Type B pancreatic cell (in vitro differentiated cells): ENCODE data around the gene PRIMPOL. TPM values are rescaled to one million over a fixed set of nuclear protein-coding genes. Genes with fewer than 3 reads are reported as not detected.

Source experiments
- DNase-seq: peaks from one replicate; pipeline ENCODE4 v3.0.0; 2021; ENCODE audit warnings: mixed read lengths; ENCODE audit not compliant: unreplicated experiment; ENCODE audit errors: extremely low spot score
- H3K27ac Mint-ChIP-seq: 2 replicates; pipeline ENCODE4 v1.8.0; 2021; ENCODE audit warnings: mild to moderate bottlenecking, mixed read lengths
- H3K27me3 Mint-ChIP-seq: 2 replicates; pipeline ENCODE4 v1.8.0; 2021; ENCODE audit warnings: mixed read lengths
- H3K36me3 Mint-ChIP-seq: 2 replicates; pipeline ENCODE4 v1.8.0; 2021; ENCODE audit warnings: mixed read lengths
- H3K4me1 Mint-ChIP-seq: one replicate; pipeline ENCODE4 v1.8.0; 2021; ENCODE audit warnings: mixed read lengths; ENCODE audit not compliant: unreplicated experiment
- H3K4me3 Mint-ChIP-seq: 2 replicates; pipeline ENCODE4 v1.8.0; 2021; ENCODE audit warnings: mild to moderate bottlenecking, mixed read lengths
- H3K9me3 Mint-ChIP-seq: 2 replicates; pipeline ENCODE4 v1.8.0; 2021; ENCODE audit warnings: mixed read lengths
- total RNA-seq: library from RNA; stranded (reverse); gene quantifications from 2 replicates; pipeline ENCODE4 v1.2.1, GENCODE V29; 2021; ENCODE audit warnings: low replicate concordance
- TF ChIP-seq, protein P1 (sequence below): fragments of 200-600 bp; sonication (generic); conservative IDR thresholded peaks from 2 replicates; pipeline ENCODE4 v1.5.0; 2021; ENCODE audit warnings: antibody characterized with exemption, mild to moderate bottlenecking

Gene PRIMPOL
- total RNA-seq, 1 donor from 2014 or later, result 24.6 TPM

DNA sequence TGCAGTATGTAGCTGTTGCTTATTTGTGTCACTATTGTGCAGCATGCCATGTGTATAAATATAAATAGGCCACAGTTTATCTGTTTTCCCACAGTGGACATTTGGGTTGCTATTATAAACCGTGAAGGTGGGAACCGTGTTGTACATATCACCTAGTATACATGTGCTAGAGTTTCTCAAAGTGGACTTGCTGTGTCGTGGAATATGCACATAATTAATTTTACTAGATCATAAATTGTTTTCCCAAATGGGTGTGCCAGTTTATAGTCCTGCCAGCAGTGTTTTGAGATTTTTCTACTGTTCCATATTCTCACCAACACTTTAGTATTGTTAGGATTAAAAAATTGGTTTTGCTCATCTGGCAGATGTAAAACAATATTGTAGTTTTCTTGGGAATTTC, 38.5 kb downstream of the PRIMPOL start:
- DNase-seq, result no peak
- peaks cover 6% of the 10 kb centered on the region for H3K4me1 Mint-ChIP-seq
- H3K4me3 Mint-ChIP-seq, result no peak overlapping the region
- TF ChIP-seq, protein P1, sequence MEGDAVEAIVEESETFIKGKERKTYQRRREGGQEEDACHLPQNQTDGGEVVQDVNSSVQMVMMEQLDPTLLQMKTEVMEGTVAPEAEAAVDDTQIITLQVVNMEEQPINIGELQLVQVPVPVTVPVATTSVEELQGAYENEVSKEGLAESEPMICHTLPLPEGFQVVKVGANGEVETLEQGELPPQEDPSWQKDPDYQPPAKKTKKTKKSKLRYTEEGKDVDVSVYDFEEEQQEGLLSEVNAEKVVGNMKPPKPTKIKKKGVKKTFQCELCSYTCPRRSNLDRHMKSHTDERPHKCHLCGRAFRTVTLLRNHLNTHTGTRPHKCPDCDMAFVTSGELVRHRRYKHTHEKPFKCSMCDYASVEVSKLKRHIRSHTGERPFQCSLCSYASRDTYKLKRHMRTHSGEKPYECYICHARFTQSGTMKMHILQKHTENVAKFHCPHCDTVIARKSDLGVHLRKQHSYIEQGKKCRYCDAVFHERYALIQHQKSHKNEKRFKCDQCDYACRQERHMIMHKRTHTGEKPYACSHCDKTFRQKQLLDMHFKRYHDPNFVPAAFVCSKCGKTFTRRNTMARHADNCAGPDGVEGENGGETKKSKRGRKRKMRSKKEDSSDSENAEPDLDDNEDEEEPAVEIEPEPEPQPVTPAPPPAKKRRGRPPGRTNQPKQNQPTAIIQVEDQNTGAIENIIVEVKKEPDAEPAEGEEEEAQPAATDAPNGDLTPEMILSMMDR, result no peak
- no peak overlapping the region for H3K27ac Mint-ChIP-seq
- H3K36me3 Mint-ChIP-seq, result peaks cover 34% of the 10 kb centered on the region
- H3K27me3 Mint-ChIP-seq, result no peaks in the 10 kb centered on the region
- no peaks in the 10 kb centered on the region for H3K9me3 Mint-ChIP-seq

DNA sequence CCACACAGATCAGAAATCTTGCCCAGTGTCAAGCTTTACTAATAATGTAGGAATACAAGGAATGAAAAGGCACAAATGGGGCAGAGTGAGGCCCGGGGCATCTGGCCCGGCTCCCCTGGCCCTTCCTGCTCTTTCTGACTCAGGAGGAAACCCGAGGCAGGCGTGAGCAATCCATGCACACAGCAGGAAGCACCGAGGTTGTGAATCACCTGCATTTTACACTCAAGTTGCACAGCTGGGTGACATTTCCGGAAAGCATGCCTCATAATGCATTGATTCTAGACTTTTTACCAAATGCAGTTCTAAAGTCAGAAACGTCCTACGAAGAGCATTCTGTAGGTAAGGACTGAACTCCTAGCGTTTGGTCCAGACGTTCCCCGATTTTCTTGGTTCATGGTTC, 38.9 kb downstream of the PRIMPOL start:
- DNase-seq, result no peak
- Mint-ChIP-seq H3K27ac (no peak overlapping the region), H3K36me3 (peaks cover 35% of the 10 kb centered on the region), H3K4me3 (no peak overlapping the region), H3K9me3 (no peaks in the 10 kb centered on the region), H3K27me3 (no peaks in the 10 kb centered on the region), H3K4me1 (peaks cover 6% of the 10 kb centered on the region)
- TF ChIP-seq, protein P1, result no peak

DNA sequence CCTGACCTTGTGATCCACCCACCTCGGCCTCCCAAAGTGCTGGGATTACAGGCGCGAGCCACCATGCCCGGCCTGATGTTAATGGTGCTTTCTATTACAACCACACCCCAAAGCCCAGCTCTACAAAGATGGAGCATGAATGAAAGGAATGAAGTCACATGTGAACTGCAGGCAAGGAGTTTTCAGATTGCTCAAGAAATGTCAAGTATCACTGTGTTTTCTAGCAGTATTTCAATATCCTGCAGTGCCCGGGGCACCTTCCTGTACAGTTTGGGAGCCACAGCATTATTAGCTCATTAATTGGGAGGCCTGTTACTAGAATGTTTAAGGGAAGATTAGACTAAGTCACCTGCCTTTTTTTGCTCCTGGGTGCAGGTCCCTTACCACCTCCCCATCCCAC, 40.1 kb downstream of the PRIMPOL start:
- Mint-ChIP-seq H3K36me3 (peaks cover 39% of the 10 kb centered on the region), H3K4me3 (no peak overlapping the region), H3K27me3 (no peaks in the 10 kb centered on the region), H3K4me1 (peaks cover 6% of the 10 kb centered on the region), H3K27ac (no peak overlapping the region), H3K9me3 (no peaks in the 10 kb centered on the region)
- DNase-seq, result no peak
- TF ChIP-seq, protein P1, result no peak

DNA sequence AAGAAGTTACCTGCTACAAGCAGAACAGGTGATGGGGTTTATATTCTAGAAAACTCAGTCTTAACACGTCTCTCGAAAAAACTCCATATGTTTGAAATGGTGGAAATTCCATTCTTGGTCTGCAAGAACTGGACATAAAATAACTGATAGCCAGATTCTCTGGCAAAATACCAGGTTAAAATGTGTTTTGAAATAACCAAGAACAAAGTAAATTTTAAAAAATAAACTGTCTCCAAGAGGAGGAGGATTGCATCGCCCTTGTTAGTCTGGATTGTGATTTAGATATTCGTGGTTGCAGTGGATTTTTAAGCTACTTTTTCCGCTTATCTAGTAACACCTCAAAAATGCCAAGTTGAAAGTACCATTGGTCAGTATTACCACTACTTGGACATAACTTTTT, 43.5 kb downstream of the PRIMPOL start:
- H3K9me3 Mint-ChIP-seq, result no peaks in the 10 kb centered on the region
- peaks cover 47% of the 10 kb centered on the region for H3K36me3 Mint-ChIP-seq
- H3K27ac Mint-ChIP-seq, result no peak overlapping the region
- H3K4me1 Mint-ChIP-seq, result peaks cover 6% of the 10 kb centered on the region
- no peak overlapping the region for H3K4me3 Mint-ChIP-seq
- TF ChIP-seq, protein P1, result no peak
- no peaks in the 10 kb centered on the region for H3K27me3 Mint-ChIP-seq
- DNase-seq, result no peak

DNA sequence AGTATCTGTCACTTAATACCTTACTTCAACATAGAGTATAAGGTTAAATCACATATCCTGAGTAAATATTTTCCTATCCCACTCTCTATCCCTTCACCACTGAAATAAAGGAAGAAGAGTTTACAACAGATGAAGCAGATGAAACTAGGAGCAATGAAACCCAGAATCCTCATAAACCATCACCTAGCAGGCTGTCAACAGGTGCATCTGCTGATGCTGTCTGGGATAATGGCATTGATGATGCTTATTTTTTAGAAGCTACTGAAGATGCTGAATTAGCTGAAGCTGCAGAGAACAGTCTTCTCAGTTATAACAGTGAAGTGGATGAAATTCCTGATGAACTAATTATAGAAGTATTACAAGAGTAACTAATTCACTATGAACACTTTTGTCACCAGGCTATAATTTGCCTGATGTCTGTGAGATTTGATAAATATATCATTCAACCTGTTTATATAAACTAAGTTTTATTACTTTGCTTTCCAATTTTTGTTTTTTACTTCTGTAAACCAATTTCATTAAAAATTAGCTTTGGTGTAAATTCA, 44.9 kb downstream of the PRIMPOL start:
- TF ChIP-seq, protein P1, result no peak
- no peak for DNase-seq
- peaks cover 43% of the 10 kb centered on the region for H3K36me3 Mint-ChIP-seq
- no peak overlapping the region for H3K27ac Mint-ChIP-seq
- H3K4me1 Mint-ChIP-seq, result no peaks in the 10 kb centered on the region
- no peaks in the 10 kb centered on the region for H3K27me3 Mint-ChIP-seq
- H3K9me3 Mint-ChIP-seq, result no peaks in the 10 kb centered on the region
- no peak overlapping the region for H3K4me3 Mint-ChIP-seq
